ENCODE measurements around the gene SLC18B1. TPM values are rescaled to one million over a fixed set of nuclear protein-coding genes. Genes with fewer than 3 reads are reported as not detected.

The SLC18B1 gene
- polyA plus RNA-seq, 3 donors, result 10.3 to 36.6 (median 24.8) TPM

DNA sequence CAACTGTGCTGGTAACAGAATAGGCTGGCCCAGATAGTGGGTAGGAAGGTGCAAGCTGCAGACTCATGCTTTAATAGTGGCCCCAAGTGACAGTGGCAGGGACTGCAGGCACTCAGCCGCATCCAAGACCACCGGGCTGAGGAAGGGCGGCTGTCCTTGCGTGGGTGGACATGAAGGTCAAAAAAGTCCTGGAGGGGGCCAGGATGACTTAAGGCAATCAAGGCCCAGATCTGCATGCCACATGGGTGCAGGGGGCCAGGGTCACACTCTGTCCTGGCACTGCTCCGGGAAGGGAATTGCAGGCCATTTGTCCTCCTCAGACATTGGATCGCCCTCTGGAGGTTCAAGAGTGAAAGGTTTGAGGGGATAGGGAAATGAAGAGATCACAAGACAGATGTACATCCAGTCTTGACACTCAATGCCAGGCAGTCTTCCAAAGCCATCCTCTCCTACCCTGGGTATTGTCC is 30.4 kb downstream of the SLC18B1 start:
- H3K36me3 Mint-ChIP-seq, result peaks cover 16 to 18% of the 10 kb centered on the region in 2 donors
- Histone ChIP-seq H3K27me3 (ENCODE audit: control insufficient read depth in 2 of 2, insufficient read depth in 2 of 2, low read length in 2 of 2) (no peaks in the 10 kb centered on the region), H4K20me1 (ENCODE audit: insufficient read depth, low read length) (no peaks in the 10 kb centered on the region), H3K9me3 (replicated peaks in 1 of 2; ENCODE audit: control insufficient read depth in 1 of 2, insufficient read depth in 1 of 2, low read length in 2 of 2) (no peaks in the 10 kb centered on the region), H3K4me1 (ENCODE audit: control insufficient read depth in 1 of 2, insufficient read depth in 2 of 2, low read length in 2 of 2) (peaks cover 17 to 24% of the 10 kb centered on the region in 2 donors), H2AFZ (ENCODE audit: insufficient read depth, low read depth, low read length, poor library complexity, severe bottlenecking) (peak overlapping the region; percentile 73), H3K27ac (ENCODE audit: low read depth in 1 of 2, low read length in 2 of 2) (peak overlapping the region in 1 of 2 donors; percentile 42), H3K4me2 (replicated peaks; ENCODE audit: extremely low read depth, low read length, poor library complexity, severe bottlenecking) (peak overlapping the region; percentile 80), H3K9ac (ENCODE audit: insufficient read depth, low read length, poor library complexity, severe bottlenecking) (no peak overlapping the region), H3K79me2 (ENCODE audit: insufficient read depth, low read length) (no peaks in the 10 kb centered on the region), H3K4me3 (replicated peaks in 1 of 3; ENCODE audit: low read depth in 2 of 3, low read length in 3 of 3) (peak overlapping the region; percentile 32 to 73 (median 44)), H3K36me3 (replicated peaks in 1 of 2; ENCODE audit: control insufficient read depth in 1 of 2, insufficient read depth in 2 of 2, low read length in 2 of 2) (peaks cover 5 to 8% of the 10 kb centered on the region in 2 donors)
- peak overlapping the region; percentile 63 to 91 (median 79) for H3K27ac Mint-ChIP-seq
- H3K4me1 Mint-ChIP-seq, result peaks cover 31% of the 10 kb centered on the region
- DNase-seq, result peak; percentile 64 to 68 (median 64)
- WGBS (ENCODE audit: insufficient coverage), result 0% methylated on average over 4 of the region's 6 CpGs
- H3K4me3 Mint-ChIP-seq, result peak overlapping the region; percentile 75 to 88
- TF ChIP-seq, protein P1, sequence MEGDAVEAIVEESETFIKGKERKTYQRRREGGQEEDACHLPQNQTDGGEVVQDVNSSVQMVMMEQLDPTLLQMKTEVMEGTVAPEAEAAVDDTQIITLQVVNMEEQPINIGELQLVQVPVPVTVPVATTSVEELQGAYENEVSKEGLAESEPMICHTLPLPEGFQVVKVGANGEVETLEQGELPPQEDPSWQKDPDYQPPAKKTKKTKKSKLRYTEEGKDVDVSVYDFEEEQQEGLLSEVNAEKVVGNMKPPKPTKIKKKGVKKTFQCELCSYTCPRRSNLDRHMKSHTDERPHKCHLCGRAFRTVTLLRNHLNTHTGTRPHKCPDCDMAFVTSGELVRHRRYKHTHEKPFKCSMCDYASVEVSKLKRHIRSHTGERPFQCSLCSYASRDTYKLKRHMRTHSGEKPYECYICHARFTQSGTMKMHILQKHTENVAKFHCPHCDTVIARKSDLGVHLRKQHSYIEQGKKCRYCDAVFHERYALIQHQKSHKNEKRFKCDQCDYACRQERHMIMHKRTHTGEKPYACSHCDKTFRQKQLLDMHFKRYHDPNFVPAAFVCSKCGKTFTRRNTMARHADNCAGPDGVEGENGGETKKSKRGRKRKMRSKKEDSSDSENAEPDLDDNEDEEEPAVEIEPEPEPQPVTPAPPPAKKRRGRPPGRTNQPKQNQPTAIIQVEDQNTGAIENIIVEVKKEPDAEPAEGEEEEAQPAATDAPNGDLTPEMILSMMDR (IDR thresholded peaks at IDR 0.05), result peak; percentile 99
- peaks cover 0 to 2% (median 0%) of the 10 kb centered on the region in 7 donors for H3K9me3 Mint-ChIP-seq
- peaks cover 0 to 2% (median 2%) of the 10 kb centered on the region in 3 donors for H3K27me3 Mint-ChIP-seq (ENCODE audit: low read depth in 3 of 3)
- intact Hi-C loops (cut with micrococcal nuclease), result loop anchor here (2.0 to 5.0 kb wide), 3 partner anchors 97 to 236 kb away; no protein-coding TSS in a partner anchor

DNA sequence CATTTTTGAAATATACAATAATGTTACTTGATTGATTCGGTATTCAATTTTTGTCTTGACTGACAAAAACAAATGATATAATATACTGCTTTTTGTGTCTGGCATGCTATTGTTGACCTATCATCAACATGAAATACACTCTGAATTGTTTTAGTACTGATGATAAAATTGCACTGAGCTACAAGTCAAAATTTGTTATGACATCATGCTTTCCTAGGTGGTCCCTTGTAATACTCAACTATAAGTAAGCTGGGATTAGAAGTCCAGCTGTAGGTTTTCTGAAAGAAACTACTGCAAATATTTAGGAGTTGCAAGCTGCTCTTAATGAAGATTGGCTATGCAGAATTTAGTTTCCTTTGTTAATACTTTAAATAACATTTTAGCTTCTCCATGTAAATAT is 32.9 kb downstream of the SLC18B1 start:
- Mint-ChIP-seq H3K36me3 (peaks cover 10 to 12% of the 10 kb centered on the region in 2 donors), H3K9me3 (peaks cover 0 to 2% (median 0%) of the 10 kb centered on the region in 7 donors), H3K4me1 (peaks cover 51% of the 10 kb centered on the region), H3K4me3 (no peak overlapping the region), H3K27ac (no peak overlapping the region), H3K27me3 (ENCODE audit: low read depth in 3 of 3) (peaks cover 0 to 2% (median 2%) of the 10 kb centered on the region in 3 donors)
- no peak overlapping the region for H3K4me3 ChIP-seq (replicated peaks in 1 of 3; ENCODE audit: low read depth in 2 of 3, low read length in 3 of 3)
- no peaks in the 10 kb centered on the region for H4K20me1 ChIP-seq (ENCODE audit: insufficient read depth, low read length)
- peaks cover 36 to 45% of the 10 kb centered on the region in 2 donors for H3K4me1 ChIP-seq (ENCODE audit: control insufficient read depth in 1 of 2, insufficient read depth in 2 of 2, low read length in 2 of 2)
- no peak overlapping the region for H3K27ac ChIP-seq (ENCODE audit: low read depth in 1 of 2, low read length in 2 of 2)
- no peak overlapping the region for H2AFZ ChIP-seq (ENCODE audit: insufficient read depth, low read depth, low read length, poor library complexity, severe bottlenecking)
- no peaks in the 10 kb centered on the region for H3K27me3 ChIP-seq (ENCODE audit: control insufficient read depth in 2 of 2, insufficient read depth in 2 of 2, low read length in 2 of 2)
- H3K36me3 ChIP-seq (replicated peaks in 1 of 2; ENCODE audit: control insufficient read depth in 1 of 2, insufficient read depth in 2 of 2, low read length in 2 of 2), result peaks cover 2 to 4% of the 10 kb centered on the region in 2 donors
- no peak overlapping the region for H3K9ac ChIP-seq (ENCODE audit: insufficient read depth, low read length, poor library complexity, severe bottlenecking)
- TF ChIP-seq, protein P1 (IDR thresholded peaks at IDR 0.05), result no peak
- no peak overlapping the region for H3K4me2 ChIP-seq (replicated peaks; ENCODE audit: extremely low read depth, low read length, poor library complexity, severe bottlenecking)
- intact Hi-C loops (cut with micrococcal nuclease), result loop anchor here in 1 of 2 donors (5.0 kb wide), 1 partner anchor 233 kb away; no protein-coding TSS in a partner anchor
- DNase-seq, result no peak
- H3K79me2 ChIP-seq (ENCODE audit: insufficient read depth, low read length), result peaks cover 9% of the 10 kb centered on the region
- no CpG with 5 or more reads among the region's 1 CpG for WGBS (ENCODE audit: insufficient coverage)
- H3K9me3 ChIP-seq (replicated peaks in 1 of 2; ENCODE audit: control insufficient read depth in 1 of 2, insufficient read depth in 1 of 2, low read length in 2 of 2), result no peaks in the 10 kb centered on the region

Data from CD14-positive monocyte (primary cell).